Measurements from ENCODE around the gene SEZ6L2.
"Not testable (repeated sequence)": the region's sequence is repeated elsewhere in the genome, so short reads cannot be mapped to it uniquely, and the experiment has no call there.

The SEZ6L2 gene

DNA sequence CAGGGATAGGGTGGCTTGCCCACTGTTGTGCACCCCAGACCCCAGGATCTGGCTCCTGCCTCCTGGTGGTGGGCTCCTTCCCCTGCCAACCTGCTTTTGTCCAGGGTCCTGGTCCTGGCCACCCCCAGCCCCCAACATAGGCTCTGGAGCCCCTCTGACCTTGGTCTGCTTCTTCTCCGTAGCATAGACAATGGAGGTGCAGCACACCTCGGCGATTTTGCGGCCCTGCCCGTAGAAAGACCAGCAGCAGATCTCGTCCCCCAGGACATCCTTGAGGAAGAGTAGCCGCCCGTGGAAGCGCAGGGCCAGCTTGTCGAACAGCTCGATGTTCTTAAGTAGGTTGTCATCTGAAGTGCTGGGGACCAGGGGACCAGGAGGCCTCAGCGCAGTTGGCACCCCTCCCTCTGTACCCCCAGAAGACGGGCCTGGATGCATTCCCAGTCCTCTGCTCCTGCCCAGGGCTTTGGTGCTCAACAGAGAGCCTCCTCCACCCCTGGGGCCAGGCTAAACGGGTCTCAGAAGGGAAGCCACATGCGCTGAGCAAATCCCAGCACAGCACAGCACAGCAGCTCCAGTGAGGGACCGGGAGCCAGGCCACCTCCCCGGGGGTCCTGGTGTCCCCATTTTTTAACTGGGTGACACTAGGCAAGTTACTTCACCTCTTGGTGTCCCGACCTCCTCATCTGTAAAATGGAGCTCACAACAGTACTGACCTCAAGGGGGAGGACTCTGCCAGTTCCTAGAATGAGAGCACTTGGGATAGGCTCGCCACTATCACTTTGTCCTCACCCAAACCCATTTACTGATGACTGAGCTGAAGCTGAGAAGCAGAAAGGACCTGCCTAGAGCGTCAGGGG lies 11.7 kb upstream of the SEZ6L2 start:
- Histone ChIP-seq H3K36me3 (ENCODE audit: control insufficient read depth in 4 of 4, insufficient read depth in 4 of 4, low read length in 3 of 4) (peaks cover 2 to 13% (median 5%) of the 10 kb centered on the region in 4 experiments), H3K27me3 (replicated peaks in 2 of 5; ENCODE audit: control insufficient read depth in 4 of 5, insufficient read depth in 5 of 5, low read length in 4 of 5) (no peaks in the 10 kb centered on the region), H3K9me3 (ENCODE audit: control extremely low read depth in 1 of 5, control insufficient read depth in 4 of 5, insufficient read depth in 2 of 5, low read depth in 1 of 5, low read length in 4 of 5) (no peaks in the 10 kb centered on the region), H3K4me3 (ENCODE audit: control insufficient read depth in 1 of 7, extremely low read depth in 1 of 7, insufficient read depth in 4 of 7, low read depth in 2 of 7, low read length in 6 of 7) (no peak overlapping the region), H3K4me1 (ENCODE audit: control extremely low read depth in 1 of 4, control insufficient read depth in 4 of 4, insufficient read depth in 4 of 4, low read length in 3 of 4) (peaks cover 0 to 9% (median 1%) of the 10 kb centered on the region in 4 experiments), H3K27ac (ENCODE audit: insufficient read depth in 1 of 2, low read depth in 1 of 2, low read length in 2 of 2, poor library complexity in 1 of 2, severe bottlenecking in 2 of 2) (no peak overlapping the region)
- no peak for DNase-seq
- WGBS (ENCODE audit: insufficient coverage), result 98% methylated on average over 18 of the region's 20 CpGs
- ChIA-PET POLR2A (interaction anchor here (0.6 kb wide), 1 partner anchor 39 kb away, joined by 3 read pairs; no protein-coding TSS in a partner anchor), CTCF (interaction anchor here (0.9 to 1.4 kb wide), 4 partner anchors 12 to 95 kb away, joined by 3 to 4 read pairs (median 3); partner anchors contain the start of genes SEZ6L2 and TAOK2)

GRCh38 chr16:29909851-29910250 lies 10.5 kb upstream of the SEZ6L2 start:
- POLR2A ChIA-PET, result not testable (repeated sequence)
- CTCF ChIA-PET, result interaction anchor here (0.9 to 1.5 kb wide), 3 partner anchors 16 to 96 kb away, joined by 3 to 4 read pairs (median 3); partner anchors contain the start of gene KCTD13

GRCh38 chr16:29909391-29909790 lies 10.0 kb upstream of the SEZ6L2 start:
- no peak overlapping the region for H3K4me3 ChIP-seq (ENCODE audit: control insufficient read depth in 1 of 7, extremely low read depth in 1 of 7, insufficient read depth in 4 of 7, low read depth in 2 of 7, low read length in 6 of 7)

More at GRCh38 chr16:29909851-29910250, 10.5 kb upstream of the SEZ6L2 start:
- H3K27ac ChIP-seq (ENCODE audit: insufficient read depth in 1 of 2, low read depth in 1 of 2, low read length in 2 of 2, poor library complexity in 1 of 2, severe bottlenecking in 2 of 2); H3K9me3 ChIP-seq (ENCODE audit: control extremely low read depth in 1 of 5, control insufficient read depth in 4 of 5, insufficient read depth in 2 of 5, low read depth in 1 of 5, low read length in 4 of 5); H3K4me1 ChIP-seq (ENCODE audit: control extremely low read depth in 1 of 4, control insufficient read depth in 4 of 4, insufficient read depth in 4 of 4, low read length in 3 of 4); H3K36me3 ChIP-seq (ENCODE audit: control insufficient read depth in 4 of 4, insufficient read depth in 4 of 4, low read length in 3 of 4); H3K4me3 ChIP-seq (ENCODE audit: control insufficient read depth in 1 of 7, extremely low read depth in 1 of 7, insufficient read depth in 4 of 7, low read depth in 2 of 7, low read length in 6 of 7); DNase-seq; H3K27me3 ChIP-seq (replicated peaks in 2 of 5; ENCODE audit: control insufficient read depth in 4 of 5, insufficient read depth in 5 of 5, low read length in 4 of 5): not testable (repeated sequence)
- WGBS (ENCODE audit: insufficient coverage), result no CpG with 5 or more reads among the region's 6 CpGs

GRCh38 chr16:29908719-29909220 lies 9.4 kb upstream of the SEZ6L2 start:
- POLR2A ChIA-PET, result no interaction called here
- WGBS (ENCODE audit: insufficient coverage), result 100% methylated on average over 1 of the region's 2 CpGs
- Histone ChIP-seq H3K36me3 (ENCODE audit: control insufficient read depth in 4 of 4, insufficient read depth in 4 of 4, low read length in 3 of 4) (peaks cover 0 to 5% (median 2%) of the 10 kb centered on the region in 4 experiments), H3K4me3 (ENCODE audit: control insufficient read depth in 1 of 7, extremely low read depth in 1 of 7, insufficient read depth in 4 of 7, low read depth in 2 of 7, low read length in 6 of 7) (no peak overlapping the region), H3K27me3 (replicated peaks in 2 of 5; ENCODE audit: control insufficient read depth in 4 of 5, insufficient read depth in 5 of 5, low read length in 4 of 5) (no peaks in the 10 kb centered on the region), H3K4me1 (ENCODE audit: control extremely low read depth in 1 of 4, control insufficient read depth in 4 of 4, insufficient read depth in 4 of 4, low read length in 3 of 4) (peaks cover 0 to 9% (median 1%) of the 10 kb centered on the region in 4 experiments), H3K9me3 (ENCODE audit: control extremely low read depth in 1 of 5, control insufficient read depth in 4 of 5, insufficient read depth in 2 of 5, low read depth in 1 of 5, low read length in 4 of 5) (no peaks in the 10 kb centered on the region), H3K27ac (ENCODE audit: insufficient read depth in 1 of 2, low read depth in 1 of 2, low read length in 2 of 2, poor library complexity in 1 of 2, severe bottlenecking in 2 of 2) (no peak overlapping the region)
- CTCF ChIA-PET, result interaction anchor here (1.1 to 1.5 kb wide), 2 partner anchors 16 to 18 kb away, joined by 3 to 4 read pairs; partner anchors contain the start of gene KCTD13
- DNase-seq, result no peak

More at GRCh38 chr16:29909391-29909790, 10.0 kb upstream of the SEZ6L2 start:
- no peak for DNase-seq
- POLR2A ChIA-PET, result interaction anchor here (0.6 kb wide), 1 partner anchor 62 kb away, joined by 3 read pairs; no protein-coding TSS in a partner anchor
- no peak overlapping the region for H3K27ac ChIP-seq (ENCODE audit: insufficient read depth in 1 of 2, low read depth in 1 of 2, low read length in 2 of 2, poor library complexity in 1 of 2, severe bottlenecking in 2 of 2)
- H3K36me3 ChIP-seq (ENCODE audit: control insufficient read depth in 4 of 4, insufficient read depth in 4 of 4, low read length in 3 of 4), result peaks cover 0 to 8% (median 3%) of the 10 kb centered on the region in 4 experiments
- H3K9me3 ChIP-seq (ENCODE audit: control extremely low read depth in 1 of 5, control insufficient read depth in 4 of 5, insufficient read depth in 2 of 5, low read depth in 1 of 5, low read length in 4 of 5), result no peaks in the 10 kb centered on the region
- 90% methylated on average over 2 of the region's 2 CpGs for WGBS (ENCODE audit: insufficient coverage)
- no peaks in the 10 kb centered on the region for H3K27me3 ChIP-seq (replicated peaks in 2 of 5; ENCODE audit: control insufficient read depth in 4 of 5, insufficient read depth in 5 of 5, low read length in 4 of 5)
- CTCF ChIA-PET, result interaction anchor here (0.9 to 1.5 kb wide), 3 partner anchors 17 to 97 kb away, joined by 3 to 4 read pairs (median 3); partner anchors contain the start of gene KCTD13
- H3K4me1 ChIP-seq (ENCODE audit: control extremely low read depth in 1 of 4, control insufficient read depth in 4 of 4, insufficient read depth in 4 of 4, low read length in 3 of 4), result peaks cover 0 to 9% (median 1%) of the 10 kb centered on the region in 4 experiments

GRCh38 chr16:29907973-29908372 lies 8.6 kb upstream of the SEZ6L2 start:
- POLR2A ChIA-PET, result no interaction called here

GRCh38 chr16:29906520-29907244 lies 7.3 kb upstream of the SEZ6L2 start:
- 93% methylated on average over 21 of the region's 23 CpGs for WGBS (ENCODE audit: insufficient coverage)
- Histone ChIP-seq H3K27me3 (replicated peaks in 2 of 5; ENCODE audit: control insufficient read depth in 4 of 5, insufficient read depth in 5 of 5, low read length in 4 of 5) (peaks cover 0 to 3% (median 0%) of the 10 kb centered on the region in 5 experiments), H3K27ac (ENCODE audit: insufficient read depth in 1 of 2, low read depth in 1 of 2, low read length in 2 of 2, poor library complexity in 1 of 2, severe bottlenecking in 2 of 2) (no peak overlapping the region), H3K36me3 (ENCODE audit: control insufficient read depth in 4 of 4, insufficient read depth in 4 of 4, low read length in 3 of 4) (peaks cover 0 to 2% (median 0%) of the 10 kb centered on the region in 4 experiments), H3K9me3 (ENCODE audit: control extremely low read depth in 1 of 5, control insufficient read depth in 4 of 5, insufficient read depth in 2 of 5, low read depth in 1 of 5, low read length in 4 of 5) (no peaks in the 10 kb centered on the region), H3K4me1 (ENCODE audit: control extremely low read depth in 1 of 4, control insufficient read depth in 4 of 4, insufficient read depth in 4 of 4, low read length in 3 of 4) (peaks cover 0 to 9% (median 1%) of the 10 kb centered on the region in 4 experiments), H3K4me3 (ENCODE audit: control insufficient read depth in 1 of 7, extremely low read depth in 1 of 7, insufficient read depth in 4 of 7, low read depth in 2 of 7, low read length in 6 of 7) (no peak overlapping the region)
- DNase-seq, result no peak
- CTCF ChIA-PET, result no interaction called here
- POLR2A ChIA-PET, result no interaction called here

More at GRCh38 chr16:29907973-29908372, 8.6 kb upstream of the SEZ6L2 start:
- Histone ChIP-seq H3K27me3 (replicated peaks in 2 of 5; ENCODE audit: control insufficient read depth in 4 of 5, insufficient read depth in 5 of 5, low read length in 4 of 5) (no peaks in the 10 kb centered on the region), H3K4me3 (ENCODE audit: control insufficient read depth in 1 of 7, extremely low read depth in 1 of 7, insufficient read depth in 4 of 7, low read depth in 2 of 7, low read length in 6 of 7) (no peak overlapping the region), H3K4me1 (ENCODE audit: control extremely low read depth in 1 of 4, control insufficient read depth in 4 of 4, insufficient read depth in 4 of 4, low read length in 3 of 4) (peaks cover 0 to 9% (median 1%) of the 10 kb centered on the region in 4 experiments), H3K27ac (ENCODE audit: insufficient read depth in 1 of 2, low read depth in 1 of 2, low read length in 2 of 2, poor library complexity in 1 of 2, severe bottlenecking in 2 of 2) (no peak overlapping the region), H3K36me3 (ENCODE audit: control insufficient read depth in 4 of 4, insufficient read depth in 4 of 4, low read length in 3 of 4) (peaks cover 0 to 2% (median 0%) of the 10 kb centered on the region in 4 experiments), H3K9me3 (ENCODE audit: control extremely low read depth in 1 of 5, control insufficient read depth in 4 of 5, insufficient read depth in 2 of 5, low read depth in 1 of 5, low read length in 4 of 5) (no peaks in the 10 kb centered on the region)
- DNase-seq, result no peak
- CTCF ChIA-PET, result no interaction called here
- WGBS (ENCODE audit: insufficient coverage), result 88% methylated on average over 1 of the region's 2 CpGs
